A204.1 (cell line): ENCODE data around the gene CCDC87.

Experiments used
- FAIRE-seq: peaks from 2 replicates; lab custom pipeline; 2012; peaks lifted over from hg19 to GRCh38; lab: Jason Lieb, UNC

Gene CCDC87

GRCh38 chr11:66579017-66579606 lies 13.8 kb downstream of the CCDC87 start:
- no peak for FAIRE-seq

GRCh38 chr11:66570850-66571180 lies 22.0 kb downstream of the CCDC87 start:
- FAIRE-seq: no peak

GRCh38 chr11:66570079-66570849 lies 22.6 kb downstream of the CCDC87 start:
- no peak for FAIRE-seq

- no peak for FAIRE-seq
Observed at GRCh38 chr11:66569076-66569475, 23.8 kb downstream of the CCDC87 start.

GRCh38 chr11:66568124-66568916 lies 24.5 kb downstream of the CCDC87 start, which contains the start of gene CTSF:
Gene CTSF (minus strand): TSS chr11:66568606. CDS start chr11:66568486, 120 bp downstream.
- FAIRE-seq: no peak

- no peak for FAIRE-seq
Observed at GRCh38 chr11:66567787-66568123, 25.1 kb downstream of the CCDC87 start.

GRCh38 chr11:66566221-66566620 lies 26.6 kb downstream of the CCDC87 start:
- FAIRE-seq: no peak

GRCh38 chr11:66564984-66565383 lies 27.9 kb downstream of the CCDC87 start:
- no peak for FAIRE-seq

- no peak for FAIRE-seq
Observed at GRCh38 chr11:66564538-66564937, 28.3 kb downstream of the CCDC87 start.

GRCh38 chr11:66563832-66564231 lies 29.0 kb downstream of the CCDC87 start:
- FAIRE-seq: no peak

GRCh38 chr11:66562907-66563583 lies 29.8 kb downstream of the CCDC87 start:
- FAIRE-seq: no peak

GRCh38 chr11:66562275-66562674 lies 30.6 kb downstream of the CCDC87 start:
- FAIRE-seq: no peak

GRCh38 chr11:66561975-66562248 lies 31.0 kb downstream of the CCDC87 start:
- FAIRE-seq: no peak

GRCh38 chr11:66561178-66561974 lies 31.5 kb downstream of the CCDC87 start:
- FAIRE-seq: no peak

GRCh38 chr11:66559866-66560676 lies 32.8 kb downstream of the CCDC87 start:
- no peak for FAIRE-seq

GRCh38 chr11:66559142-66559865 lies 33.6 kb downstream of the CCDC87 start:
- no peak for FAIRE-seq

- no peak for FAIRE-seq
Observed at GRCh38 chr11:66557733-66558326, 35.0 kb downstream of the CCDC87 start.

GRCh38 chr11:66556086-66556485 lies 36.8 kb downstream of the CCDC87 start:
- FAIRE-seq: no peak

GRCh38 chr11:66555416-66555815 lies 37.4 kb downstream of the CCDC87 start:
- FAIRE-seq: no peak

GRCh38 chr11:66554602-66555001 lies 38.3 kb downstream of the CCDC87 start:
- no peak for FAIRE-seq
